ENCODE data around the gene TRRAP. TPM values are rescaled to one million over a fixed set of nuclear protein-coding genes. Genes with fewer than 3 reads are reported as not detected.

TRRAP gene
- total and polyA plus RNA-seq, 2 of the 8 experiments (the other 6 are each of a cell fraction or from before 2014, with no cell fraction given): 21.7 to 48.6 TPM

GRCh38 chr7:98995523-98996149 is 117.3 kb downstream of the TRRAP start (continued):
- TF ChIP-seq CHD2 (IDR thresholded peaks at IDR 0.05; ENCODE audit: low read length): no peak

Data from H1 (cell line).